HUES48 (cell line): ENCODE results near the gene PPARA.
A peak's percentile ranks its signal among the peaks of the same experiment; 100 is the strongest.
"Not testable (repeated sequence)": the region's sequence is repeated elsewhere in the genome, so short reads cannot be mapped to it uniquely, and the experiment has no call there.

Experiments
- H3K27ac ChIP-seq: one replicate; pipeline ENCODE4 v1.7.0; 2013; ENCODE audit warnings: low read depth, low read length, inconsistent platforms
- H3K27me3 ChIP-seq: 2 replicates; pipeline ENCODE4 v1.6.1; 2013; ENCODE audit warnings: mild to moderate bottlenecking, low read length; ENCODE audit not compliant: control insufficient read depth, insufficient read depth
- H3K36me3 ChIP-seq: 2 replicates; pipeline ENCODE4 v1.6.1; 2013; ENCODE audit warnings: low read length; ENCODE audit not compliant: control insufficient read depth, insufficient read depth
- H3K4me1 ChIP-seq: 2 replicates; pipeline ENCODE4 v1.6.1; 2013; ENCODE audit warnings: mild to moderate bottlenecking, low read length; ENCODE audit not compliant: control insufficient read depth, insufficient read depth
- H3K4me3 ChIP-seq: 2 replicates; pipeline ENCODE4 v1.5.1; 2013; ENCODE audit warnings: mild to moderate bottlenecking, low read depth, low read length
- H3K9ac ChIP-seq: 2 replicates; pipeline ENCODE4 v1.6.1; 2013; ENCODE audit warnings: mild to moderate bottlenecking, low read depth, low read length, moderate library complexity
- H3K9me3 ChIP-seq: 2 replicates; pipeline ENCODE4 v1.6.1; 2013; ENCODE audit warnings: low read length; ENCODE audit not compliant: control insufficient read depth, insufficient read depth

Gene PPARA

DNA sequence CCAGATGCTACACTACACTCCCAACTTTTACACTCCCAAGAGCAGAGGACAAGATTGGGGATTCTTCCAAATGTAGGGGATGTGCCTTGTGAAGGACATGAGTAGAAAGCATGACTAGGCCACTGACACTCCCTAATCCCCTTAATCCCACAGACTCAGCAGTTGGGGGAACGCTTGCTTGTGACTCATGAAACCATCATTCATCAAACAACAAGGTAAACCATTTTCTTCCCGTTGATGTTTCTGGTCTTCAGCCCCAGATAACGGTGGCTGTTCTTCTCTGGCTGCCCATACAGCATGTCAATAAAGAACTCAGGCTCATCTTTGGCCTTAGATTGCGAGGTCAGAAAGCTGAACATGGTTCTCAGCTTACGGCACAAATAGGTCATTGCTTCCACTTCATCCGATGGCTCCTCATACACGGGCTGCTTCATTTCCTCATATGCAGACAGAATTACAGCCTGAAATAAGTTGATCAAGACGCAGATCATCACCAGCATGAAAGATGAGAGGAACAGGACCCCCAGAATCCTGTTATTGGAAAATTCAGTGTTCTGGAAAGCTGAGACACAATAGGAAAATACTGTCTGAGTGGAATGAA is 106.1 kb downstream of the PPARA start:
- Histone ChIP-seq H3K27me3 (peaks cover 28% of the 10 kb centered on the region), H3K9me3 (no peaks in the 10 kb centered on the region; the same call in 1 of the 2 replicates), H3K36me3 (no peaks in the 10 kb centered on the region), H3K27ac (no peak overlapping the region), H3K4me1 (no peaks in the 10 kb centered on the region), H3K4me3 (no peak overlapping the region), H3K9ac (no peak overlapping the region)

DNA sequence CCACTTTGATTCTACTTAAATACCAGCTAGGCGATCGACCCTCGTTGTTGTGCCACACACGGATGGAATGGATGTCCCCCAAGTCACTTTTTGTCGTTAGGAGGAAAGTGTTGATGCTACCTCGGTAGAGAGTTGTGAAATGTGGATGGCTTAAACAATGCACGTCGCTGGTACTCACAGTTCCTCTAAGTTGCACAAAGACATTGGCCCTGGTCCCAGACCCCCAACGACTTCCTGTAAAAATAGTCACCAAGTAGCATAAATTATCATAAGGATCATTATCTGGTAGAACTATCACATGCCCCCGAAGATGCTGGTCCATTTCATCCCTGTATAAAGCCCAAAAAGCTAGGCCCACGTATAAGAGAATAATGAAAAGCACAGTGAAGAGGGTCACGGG is 109.0 kb downstream of the PPARA start:
- Histone ChIP-seq H3K9me3 (peaks cover 7% of the 10 kb centered on the region; the same call in 1 of the 2 replicates), H3K36me3 (no peaks in the 10 kb centered on the region), H3K4me1 (no peaks in the 10 kb centered on the region), H3K27ac (no peak overlapping the region), H3K4me3 (no peak overlapping the region), H3K9ac (no peak overlapping the region), H3K27me3 (peaks cover 56% of the 10 kb centered on the region)

DNA sequence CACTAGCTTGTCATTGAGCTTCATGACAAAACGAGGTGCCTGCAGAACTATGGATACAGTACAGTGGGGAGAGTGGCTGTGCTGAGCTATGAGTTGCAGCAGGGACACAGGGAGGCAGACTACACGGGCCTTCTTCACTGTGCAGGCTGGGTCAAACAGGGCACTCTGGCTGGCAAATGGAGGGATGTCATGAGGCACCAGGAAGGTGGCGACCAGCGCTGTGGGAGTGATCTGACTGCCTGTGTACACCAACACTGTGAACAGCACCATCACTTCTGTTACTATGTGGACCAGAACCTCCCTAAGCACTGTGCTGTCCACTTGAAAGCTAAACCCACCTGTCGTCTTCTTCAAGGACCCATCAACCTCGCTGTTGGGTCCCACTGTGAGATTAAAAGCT is 109.7 kb downstream of the PPARA start:
- peaks cover 7% of the 10 kb centered on the region; the same call in 1 of the 2 replicates for H3K9me3 ChIP-seq
- no peak overlapping the region for H3K4me3 ChIP-seq
- no peaks in the 10 kb centered on the region for H3K4me1 ChIP-seq
- H3K27me3 ChIP-seq = peaks cover 57% of the 10 kb centered on the region
- H3K9ac ChIP-seq = no peak overlapping the region
- H3K36me3 ChIP-seq = no peaks in the 10 kb centered on the region
- H3K27ac ChIP-seq = no peak overlapping the region

DNA sequence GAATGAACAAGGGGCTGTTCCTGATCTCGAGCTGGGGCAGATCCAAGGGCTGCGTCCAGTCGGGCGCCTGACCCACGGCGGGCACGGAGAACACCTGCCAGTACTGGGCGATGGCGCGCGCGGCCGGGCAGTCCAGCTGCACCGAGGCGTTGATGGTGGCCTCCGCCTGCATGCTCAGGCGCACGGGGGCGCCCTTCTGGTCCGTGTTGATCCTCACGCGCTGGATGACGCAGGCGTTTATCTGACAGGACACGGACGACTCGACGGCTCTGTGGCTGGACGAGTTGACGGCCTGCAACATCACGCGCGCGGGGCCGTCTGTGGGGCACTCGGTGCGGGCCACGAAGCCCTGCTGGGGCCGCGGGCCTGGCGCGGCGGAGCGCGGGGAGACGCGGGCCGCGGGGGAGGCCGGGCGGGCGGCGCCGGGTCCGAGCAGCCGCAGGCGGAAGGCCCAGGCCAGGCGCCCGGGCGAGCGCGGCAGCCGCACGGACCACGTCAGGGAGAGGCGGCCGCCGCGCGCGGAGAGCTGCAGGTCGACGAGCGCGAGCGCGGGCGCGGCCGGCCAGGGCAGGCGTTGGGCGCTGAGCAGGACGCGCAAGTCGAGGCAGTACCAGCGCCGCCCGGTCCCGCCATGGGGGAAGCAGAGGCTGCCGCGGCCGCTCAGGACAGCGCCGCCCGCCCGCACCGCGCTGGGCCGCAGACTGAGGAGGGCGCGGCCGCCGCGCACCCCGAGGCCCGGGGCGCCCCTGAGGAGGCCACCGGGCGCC is 112.3 kb downstream of the PPARA start:
- Histone ChIP-seq H3K9me3 (peaks cover 9% of the 10 kb centered on the region; the same call in 1 of the 2 replicates), H3K27ac (no peak overlapping the region), H3K9ac (no peak overlapping the region), H3K4me1 (no peaks in the 10 kb centered on the region), H3K36me3 (no peaks in the 10 kb centered on the region), H3K27me3 (peaks cover 65% of the 10 kb centered on the region), H3K4me3 (peak overlapping the region; percentile 44; the same call in 1 of the 2 replicates)

GRCh38 chr22:46263216-46263590 is 112.9 kb downstream of the PPARA start, which contains the start of gene PKDREJ:
PKDREJ (minus strand) TSS chr22:46263343; CDS start chr22:46263322, 21 bp downstream.
- H3K36me3 ChIP-seq = no peaks in the 10 kb centered on the region
- H3K9ac ChIP-seq = no peak within 1 kb of the TSS
- no peaks in the 10 kb centered on the region for H3K4me1 ChIP-seq
- peaks cover 65% of the 10 kb centered on the region for H3K27me3 ChIP-seq
- no peak within 1 kb of the TSS for H3K27ac ChIP-seq
- peaks cover 9% of the 10 kb centered on the region; the same call in 1 of the 2 replicates for H3K9me3 ChIP-seq
- H3K4me3 ChIP-seq = peak within 1 kb of the TSS; percentile 44; the same call in 1 of the 2 replicates

DNA sequence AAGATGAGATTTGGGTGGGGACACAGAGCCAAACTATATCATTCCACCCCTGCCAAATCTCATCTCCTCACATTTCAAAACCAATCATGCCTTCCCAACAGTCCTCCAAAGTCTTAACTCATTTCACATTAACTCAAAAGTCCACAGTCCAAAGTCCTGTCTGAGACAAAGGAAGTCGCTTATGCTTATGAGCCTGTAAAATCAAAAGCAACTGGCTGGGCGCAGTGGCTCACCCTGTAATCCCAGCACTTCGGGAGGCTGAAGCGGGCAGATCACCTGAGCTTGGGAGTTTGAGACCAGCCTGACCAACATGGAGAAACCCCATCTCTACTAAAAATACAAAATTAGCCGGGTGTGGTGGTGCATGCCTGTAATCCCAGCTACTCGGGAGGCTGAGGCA is 114.2 kb downstream of the PPARA start:
- H3K9me3 ChIP-seq, H3K4me3 ChIP-seq, H3K9ac ChIP-seq, H3K27ac ChIP-seq, H3K36me3 ChIP-seq, H3K4me1 ChIP-seq: not testable (repeated sequence)
- H3K27me3 ChIP-seq = peaks cover 57% of the 10 kb centered on the region

- H3K36me3 ChIP-seq, H3K27ac ChIP-seq, H3K9me3 ChIP-seq, H3K9ac ChIP-seq, H3K4me1 ChIP-seq, H3K4me3 ChIP-seq: not testable (repeated sequence)
- H3K27me3 ChIP-seq = peaks cover 47% of the 10 kb centered on the region
Observed at GRCh38 chr22:46265627-46266026, 115.3 kb downstream of the PPARA start.

GRCh38 chr22:46267431-46268279 is 117.3 kb downstream of the PPARA start, which contains the start of gene TTC38:
TTC38 (plus strand) TSS chr22:46268008; CDS start chr22:46268040, 32 bp downstream.
- peak within 1 kb of the TSS; percentile 77 for H3K4me3 ChIP-seq
- H3K27ac ChIP-seq = no peak within 1 kb of the TSS
- H3K4me1 ChIP-seq = no peaks in the 10 kb centered on the region
- peaks cover 6% of the 10 kb centered on the region for H3K36me3 ChIP-seq
- H3K27me3 ChIP-seq = peaks cover 26% of the 10 kb centered on the region
- no peak within 1 kb of the TSS for H3K9ac ChIP-seq
- H3K9me3 ChIP-seq = peaks cover 6% of the 10 kb centered on the region; the same call in 1 of the 2 replicates

DNA sequence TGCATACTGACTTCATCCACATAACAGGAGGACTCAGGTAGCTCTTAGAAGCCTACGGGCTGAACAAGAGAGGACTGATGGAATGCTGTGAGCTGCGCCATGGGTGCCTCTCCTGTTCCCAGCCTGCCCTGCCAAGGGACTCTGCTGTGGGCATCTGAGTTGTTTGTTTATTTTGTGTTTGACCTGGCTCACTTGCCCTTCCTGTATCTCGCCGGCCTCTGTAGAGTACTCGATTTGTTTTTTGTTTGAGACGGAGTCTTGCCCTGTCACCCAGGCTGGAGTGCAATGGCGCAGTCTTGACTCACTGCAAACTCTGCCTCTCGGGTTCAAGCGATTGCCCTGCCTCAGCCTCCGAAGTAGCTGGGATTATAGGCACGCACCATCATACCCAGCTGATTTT is 119.2 kb downstream of the PPARA start:
- no peak overlapping the region for H3K4me3 ChIP-seq
- H3K9ac ChIP-seq = no peak overlapping the region
- peaks cover 8% of the 10 kb centered on the region; the same call in 1 of the 2 replicates for H3K27me3 ChIP-seq
- no peaks in the 10 kb centered on the region for H3K4me1 ChIP-seq
- H3K27ac ChIP-seq = no peak overlapping the region
- peaks cover 3% of the 10 kb centered on the region; the same call in 1 of the 2 replicates for H3K9me3 ChIP-seq
- peaks cover 23% of the 10 kb centered on the region for H3K36me3 ChIP-seq

- Histone ChIP-seq H3K9me3 (no peaks in the 10 kb centered on the region), H3K9ac (no peak overlapping the region), H3K4me3 (no peak overlapping the region)
Observed at GRCh38 chr22:46272196-46272595, 121.9 kb downstream of the PPARA start.

More at GRCh38 chr22:46272196-46272595, 121.9 kb downstream of the PPARA start:
- Histone ChIP-seq H3K27me3 (no peaks in the 10 kb centered on the region), H3K27ac (no peak overlapping the region), H3K4me1 (no peaks in the 10 kb centered on the region), H3K36me3 (peaks cover 41% of the 10 kb centered on the region)
